Lower leg skin (tissue), 3 donors: ENCODE data around the gene KEAP1.
"Not testable (repeated sequence)": the region's sequence is repeated elsewhere in the genome, so short reads cannot be mapped to it uniquely, and the experiment has no call there.

Experiments used
- CTCF ChIP-seq, 3 donors: fragments of 450-650 bp; IDR thresholded peaks; one replicate each; pipeline ENCODE4 v1.5.1; 2016; ENCODE audit warnings: antibody characterized with exemption in 3 of 3, mild to moderate bottlenecking in 3 of 3, moderate library complexity in 2 of 3
- POLR2A ChIP-seq, 2 donors: fragments of 450-650 bp; IDR thresholded peaks; one replicate each; pipeline ENCODE4 v1.6.1; 2016 to 2017; ENCODE audit warnings: antibody characterized with exemption in 2 of 2, mild to moderate bottlenecking in 1 of 2, moderate library complexity in 1 of 2

DNA sequence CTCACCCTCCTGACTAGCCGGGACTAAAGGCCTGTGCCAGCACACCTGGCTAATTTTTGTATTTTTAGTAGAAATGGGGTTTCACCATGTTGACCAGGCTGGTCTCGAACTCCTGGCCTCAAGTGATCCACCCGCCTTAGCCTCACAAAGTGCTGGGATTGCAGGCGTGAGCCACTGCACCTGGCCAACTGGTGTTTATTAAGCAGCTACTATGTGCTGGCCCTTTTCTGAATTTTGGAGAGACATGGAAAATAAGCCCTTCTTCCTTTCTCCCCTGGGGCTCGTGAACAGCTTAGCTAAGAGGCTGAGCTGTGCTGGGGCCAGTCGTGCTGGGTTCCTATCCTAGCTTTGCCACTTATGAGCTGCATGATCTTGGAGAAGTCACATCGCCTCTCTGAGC is 44.4 kb downstream of the KEAP1 start:
- TF ChIP-seq CTCF, POLR2A (IDR thresholded peaks at IDR 0.05): not testable (repeated sequence)
